ENCODE results near the gene ALCAM.

Gene ALCAM

GRCh38 chr3:105368566-105369499, 2.1 kb downstream of the ALCAM start:
- H3K4me1 ChIP-seq (ENCODE audit: control insufficient read depth, insufficient read depth, low read length) = peaks cover 2% of the 10 kb centered on the region; the same call in 1 of the 2 replicates
- H3K4me3 ChIP-seq (ENCODE audit: low read depth, low read length) = peak overlapping the region; percentile 80
- POLR2A ChIA-PET = interaction anchor here (1.0 kb wide), 1 partner anchor 46 kb away, joined by 4 read pairs; no protein-coding TSS in a partner anchor
- no peaks in the 10 kb centered on the region for H3K9me3 ChIP-seq (ENCODE audit: control insufficient read depth, insufficient read depth, low read depth, low read length)
- H3K27ac ChIP-seq (ENCODE audit: extremely low read depth, low read depth, low read length) = peak overlapping the region; percentile 92
- CTCF ChIA-PET = interaction anchor here (0.6 to 1.9 kb wide), 6 partner anchors 12 to 1519 kb away, joined by 3 to 4 read pairs (median 3); no protein-coding TSS in a partner anchor
- H3K36me3 ChIP-seq (ENCODE audit: control insufficient read depth in 2 of 2, insufficient read depth in 1 of 2, low read length in 2 of 2) = no peaks in the 10 kb centered on the region
- TF ChIP-seq SP2 (tag by site-specific recombination; IDR thresholded peaks at IDR 0.05) (peak; percentile 51), ZBTB17 (tag by site-specific recombination; IDR thresholded peaks at IDR 0.05) (peak; percentile 89), TSHZ1 (tag by site-specific recombination; IDR thresholded peaks at IDR 0.05; ENCODE audit: borderline replicate concordance) (no peak), ZNF626 (tag by site-specific recombination; IDR thresholded peaks at IDR 0.05) (no peak), ZBTB7A (tag by site-specific recombination; IDR thresholded peaks at IDR 0.05; ENCODE audit: low read depth) (no peak), GFI1B (tag by site-specific recombination; IDR thresholded peaks at IDR 0.05) (no peak), ZBTB1 (tag by site-specific recombination; IDR thresholded peaks at IDR 0.05) (no peak), GLIS1 (tag by site-specific recombination; IDR thresholded peaks at IDR 0.05) (peak; percentile 89), ZFP37 (tag by site-specific recombination; IDR thresholded peaks at IDR 0.05) (0 out of 2 replicates have a peak, but pooled peaks have one; percentile 38), ZBTB20 (tag by site-specific recombination; IDR thresholded peaks at IDR 0.05) (peak; percentile 53), OSR2 (tag by site-specific recombination; IDR thresholded peaks at IDR 0.05) (peak; percentile 71), ZBTB48 (tag by site-specific recombination; IDR thresholded peaks at IDR 0.05) (no peak), ZNF366 (tag by site-specific recombination; conservative IDR thresholded peaks at IDR 0.05) (peak; percentile 48), ZNF837 (tag by site-specific recombination; IDR thresholded peaks at IDR 0.05) (no peak), ZNF449 (tag by site-specific recombination; IDR thresholded peaks at IDR 0.05) (no peak), ZSCAN16 (tag by site-specific recombination; IDR thresholded peaks at IDR 0.05) (0 out of 2 replicates have a peak, but pooled peaks have one; percentile 9), PRDM10 (tag by site-specific recombination; IDR thresholded peaks at IDR 0.05) (peak; percentile 98), ZNF2 (tag by site-specific recombination; IDR thresholded peaks at IDR 0.05) (peak; percentile 9; the same call in 1 of the 2 replicates), EGR2 (tag by site-specific recombination; IDR thresholded peaks at IDR 0.05; ENCODE audit: low read depth) (0 out of 2 replicates have a peak, but pooled peaks have one; percentile 5), HIC1 (tag by site-specific recombination; IDR thresholded peaks at IDR 0.05) (no peak), SP3 (tag by site-specific recombination; IDR thresholded peaks at IDR 0.05) (0 out of 2 replicates have a peak, but pooled peaks have one; percentile 15)

Measured in HEK293 (cell line).